GM08714 (cell line): ENCODE data around the gene PGAP3.

ENCODE experiments used
- H3K4me3 ChIP-seq: fragments of 200-500 bp; sonication (Bioruptor generic); 2 replicates; pipeline ENCODE4 v1.5.1; 2014; ENCODE audit warnings: mild to moderate bottlenecking, low read length, inconsistent platforms
- ZNF274 ChIP-seq: IDR thresholded peaks from 2 replicates; pipeline ENCODE4 v1.6.1; 2012; ENCODE audit warnings: mild to moderate bottlenecking, low read depth, low read length

PGAP3 gene

GRCh38 chr17:39674179-39674578 is 13.7 kb downstream of the PGAP3 start:
- H3K4me3 ChIP-seq, result no peak overlapping the region
- TF ChIP-seq ZNF274, result no peak

GRCh38 chr17:39673335-39674081 is 14.3 kb downstream of the PGAP3 start:
- TF ChIP-seq ZNF274, result no peak
- H3K4me3 ChIP-seq, result no peak overlapping the region

- H3K4me3 ChIP-seq, result no peak overlapping the region
- no peak for TF ChIP-seq ZNF274
These were observed 15.1 kb downstream of the PGAP3 start for GRCh38 chr17:39672522-39673334.

- H3K4me3 ChIP-seq, result no peak overlapping the region
- TF ChIP-seq ZNF274, result no peak
These were observed 16.0 kb downstream of the PGAP3 start for GRCh38 chr17:39671651-39672521.

GRCh38 chr17:39670746-39671145 is 17.1 kb downstream of the PGAP3 start:
- no peak for TF ChIP-seq ZNF274
- no peak overlapping the region for H3K4me3 ChIP-seq

GRCh38 chr17:39669897-39670735 is 17.7 kb downstream of the PGAP3 start:
- no peak overlapping the region for H3K4me3 ChIP-seq
- no peak for TF ChIP-seq ZNF274

- TF ChIP-seq ZNF274, result no peak
- peak within 1 kb of the TSS; percentile 16; the same call in 1 of the 2 replicates for H3K4me3 ChIP-seq
These were observed 19.6 kb downstream of the PGAP3 start, which contains the start of gene PNMT for GRCh38 chr17:39667945-39668924. PNMT (plus strand) TSS chr17:39668453; CDS start chr17:39668476, 23 bp downstream.

GRCh38 chr17:39667262-39667944 is 20.5 kb downstream of the PGAP3 start:
- no peak overlapping the region for H3K4me3 ChIP-seq
- no peak for TF ChIP-seq ZNF274

GRCh38 chr17:39666601-39667261 is 21.1 kb downstream of the PGAP3 start:
- no peak for TF ChIP-seq ZNF274
- H3K4me3 ChIP-seq, result no peak overlapping the region

- H3K4me3 ChIP-seq, result no peak overlapping the region
These were observed 21.6 kb downstream of the PGAP3 start for GRCh38 chr17:39666231-39666600.

GRCh38 chr17:39665642-39666224 is 22.1 kb downstream of the PGAP3 start:
- no peak for TF ChIP-seq ZNF274
- H3K4me3 ChIP-seq, result no peak overlapping the region

More at GRCh38 chr17:39666231-39666600, 21.6 kb downstream of the PGAP3 start:
- TF ChIP-seq ZNF274, result no peak
